ENCODE results near the gene SERAC1. TPM values are rescaled to one million over a fixed set of nuclear protein-coding genes. Genes with fewer than 3 reads are reported as not detected.

Gene SERAC1
- total RNA-seq, 1 experiment from 2014 or later = 7.6 TPM

DNA sequence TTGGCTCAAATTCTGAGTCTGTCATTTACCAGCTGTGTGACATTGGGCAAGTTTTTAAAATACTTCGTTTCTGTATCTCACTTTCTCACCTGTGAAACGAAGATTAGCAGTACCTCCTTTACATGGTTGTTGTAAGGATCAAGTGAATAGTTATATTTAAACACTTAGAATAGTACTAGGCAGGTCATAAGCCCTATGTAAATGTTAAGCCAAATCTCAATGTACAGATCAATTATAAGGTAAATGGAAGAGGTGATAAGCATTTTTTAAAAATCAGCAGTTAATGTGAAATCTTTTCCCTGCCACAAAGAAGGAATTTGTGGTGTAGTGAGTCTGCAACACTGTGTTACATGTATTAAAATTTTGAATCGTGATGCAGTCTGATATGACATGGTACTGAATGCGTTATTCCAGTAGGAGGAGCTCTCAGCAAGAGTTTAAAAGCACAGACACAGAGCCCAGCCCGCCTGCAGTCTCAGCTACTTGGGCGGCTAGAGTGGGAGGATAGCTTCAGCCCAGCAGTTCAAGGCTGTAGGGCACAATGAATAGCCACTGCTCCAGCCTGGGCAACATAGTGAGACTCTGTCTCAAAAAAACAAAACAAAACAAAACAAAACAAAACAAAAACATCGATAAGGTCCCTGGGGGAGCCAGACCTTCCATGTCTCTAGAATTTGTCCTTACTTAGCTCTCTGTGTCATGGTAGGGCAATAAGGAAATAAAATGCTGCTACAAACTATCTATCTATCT, 46.0 kb upstream of the SERAC1 start:
- Histone ChIP-seq H2BK120ac (ENCODE audit: low read depth, low read length, poor library complexity, severe bottlenecking) (no peak overlapping the region), H3K79me2 (ENCODE audit: insufficient read depth, low read length) (no peaks in the 10 kb centered on the region), H3K14ac (ENCODE audit: insufficient read depth, low read length) (no peak overlapping the region), H3K27ac (ENCODE audit: insufficient read length, low read depth, low read length) (no peak overlapping the region), H3K18ac (ENCODE audit: insufficient read length, low read depth, low read length) (no peak overlapping the region), H2BK20ac (ENCODE audit: low read depth, low read length, poor library complexity, severe bottlenecking) (no peak overlapping the region), H4K20me1 (ENCODE audit: control insufficient read depth, insufficient read depth, insufficient read length) (no peaks in the 10 kb centered on the region), H3K23me2 (ENCODE audit: insufficient read length, low read depth, low read length, poor library complexity, severe bottlenecking) (no peaks in the 10 kb centered on the region), H3K9ac (ENCODE audit: extremely low read depth, insufficient read length, low read length) (no peak overlapping the region), H4K5ac (ENCODE audit: insufficient read length, low read depth, low read length) (no peak overlapping the region), H2BK12ac (ENCODE audit: insufficient read length, low read depth, low read length) (no peak overlapping the region), H3K9me3 (ENCODE audit: control insufficient read depth, low read depth, low read length) (no peaks in the 10 kb centered on the region), H3T11ph (ENCODE audit: low read length) (no peak overlapping the region), H2AFZ (ENCODE audit: low read length) (no peak overlapping the region), H4K8ac (replicated peaks; ENCODE audit: insufficient read length, low read depth, low read length) (no peak overlapping the region), H3K56ac (ENCODE audit: insufficient read length, low read depth, low read length) (no peak overlapping the region), H2BK5ac (ENCODE audit: insufficient read length, low read length) (no peak overlapping the region), H3K4me1 (ENCODE audit: insufficient read depth, low read length) (no peaks in the 10 kb centered on the region), H3K79me1 (ENCODE audit: insufficient read depth, low read depth, low read length, poor library complexity, severe bottlenecking) (no peaks in the 10 kb centered on the region), H3K27me3 (ENCODE audit: insufficient read depth, low read length) (no peaks in the 10 kb centered on the region), H4K91ac (ENCODE audit: insufficient read length, low read depth, low read length) (no peak overlapping the region), H3K4me2 (ENCODE audit: insufficient read depth, insufficient read length, low read length) (no peak overlapping the region), H3K4ac (ENCODE audit: low read depth, low read length) (no peak overlapping the region), H2AK5ac (ENCODE audit: insufficient read length, low read length) (no peak overlapping the region), H3K23ac (ENCODE audit: insufficient read length, low read depth, low read length) (no peak overlapping the region), H2BK15ac (ENCODE audit: low read depth, low read length) (no peak overlapping the region)
- no peak overlapping the region for H3K4me3 Mint-ChIP-seq
- peaks cover 0 to 7% (median 0%) of the 10 kb centered on the region in 3 experiments; a peak in 2 of 7 replicates for H3K36me3 Mint-ChIP-seq (ENCODE audit: insufficient read depth in 1 of 3, low read depth in 3 of 3)
- H3K27me3 Mint-ChIP-seq (ENCODE audit: low read depth) = no peaks in the 10 kb centered on the region; the same call in 1 of the 2 replicates
- no peak overlapping the region for H3K27ac Mint-ChIP-seq
- TF ChIP-seq CTCF (conservative IDR thresholded peaks at IDR 0.05) = peak; percentile 86
- no peaks in the 10 kb centered on the region for H3K4me1 Mint-ChIP-seq
- no CpG with 5 or more reads among the region's 7 CpGs for WGBS (ENCODE audit: extremely low coverage, insufficient read length, low lambda C conversion rate)
- peak; percentile 69 for DNase-seq
- H3K9me3 Mint-ChIP-seq = peaks cover 10 to 14% of the 10 kb centered on the region in 2 experiments

All from H9 (cell line).